Measurements from ENCODE around the gene COL5A1. TPM values are rescaled to one million over a fixed set of nuclear protein-coding genes. Genes with fewer than 3 reads are reported as not detected.
"Not testable (repeated sequence)": the region's sequence is repeated elsewhere in the genome, so short reads cannot be mapped to it uniquely, and the experiment has no call there.

The COL5A1 gene
- total RNA-seq, 1 donor from 2014 or later, result 2.8 TPM

DNA sequence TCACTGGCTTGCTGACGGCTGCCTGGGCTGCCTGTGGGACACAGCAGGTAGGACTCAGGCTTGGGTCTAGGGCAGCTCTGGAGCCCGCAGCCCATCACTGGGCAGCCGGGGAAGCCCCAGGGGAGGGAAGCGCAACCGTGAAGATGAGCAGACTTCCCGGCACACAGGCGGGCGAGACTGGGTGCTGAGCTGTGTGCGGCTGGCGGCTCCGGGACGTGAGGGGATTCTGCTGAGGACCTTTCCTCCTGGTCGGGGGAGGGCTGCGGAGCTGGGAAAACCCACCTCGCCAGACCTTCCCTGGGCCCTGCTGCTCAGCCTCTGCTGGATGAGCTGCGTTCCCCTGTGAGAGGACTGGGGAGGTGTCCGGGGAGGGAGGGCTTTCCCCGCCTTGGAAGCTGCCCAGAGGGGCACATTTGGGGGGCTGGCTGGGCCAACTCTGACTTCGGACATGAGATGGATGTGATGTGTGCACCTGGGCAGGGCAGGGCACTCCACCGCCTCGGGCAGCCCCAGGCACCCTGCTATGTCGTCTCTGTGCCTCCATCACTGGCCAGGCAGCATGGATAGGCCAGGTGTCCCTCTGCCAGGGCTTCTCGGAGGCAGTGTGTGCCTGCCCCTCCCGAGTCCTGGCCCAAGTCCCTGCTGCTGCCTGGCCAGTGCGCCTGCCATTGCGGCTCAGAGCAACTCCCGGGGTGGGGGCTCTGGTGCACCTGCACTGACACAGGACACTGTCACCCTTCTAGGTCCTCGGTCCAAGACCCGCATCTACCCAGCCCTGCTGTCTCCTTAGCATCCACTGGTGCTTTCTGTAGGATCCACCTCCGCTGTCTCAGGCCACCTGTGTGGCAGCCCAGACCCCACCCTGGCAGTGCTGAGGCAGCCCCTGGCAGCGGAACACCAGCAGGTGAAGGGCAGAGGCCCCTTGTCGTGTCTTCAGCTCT is 66.4 kb downstream of the COL5A1 start:
- DNase-seq (ENCODE audit: low read depth in 2 of 2), result no peak

DNA sequence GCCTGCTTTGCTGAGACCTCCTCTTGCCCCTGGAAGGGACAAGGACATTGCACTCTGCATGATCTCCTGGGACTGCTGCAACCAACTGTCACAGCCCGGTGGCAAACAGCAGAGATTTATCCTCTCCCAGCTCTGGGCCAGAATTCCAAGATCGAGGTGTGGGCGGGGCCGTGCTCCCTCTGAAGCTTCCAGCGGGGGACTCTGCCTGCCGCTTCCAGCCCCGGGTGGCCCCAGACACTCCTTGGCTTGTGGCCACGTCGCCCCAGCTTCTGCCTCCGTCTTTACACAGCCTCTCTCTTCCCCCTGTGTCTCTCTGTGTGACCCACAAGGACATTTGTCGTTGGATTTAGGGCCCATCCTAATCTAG is 67.1 kb downstream of the COL5A1 start:
- no peak for DNase-seq (ENCODE audit: low read depth in 2 of 2)

DNA sequence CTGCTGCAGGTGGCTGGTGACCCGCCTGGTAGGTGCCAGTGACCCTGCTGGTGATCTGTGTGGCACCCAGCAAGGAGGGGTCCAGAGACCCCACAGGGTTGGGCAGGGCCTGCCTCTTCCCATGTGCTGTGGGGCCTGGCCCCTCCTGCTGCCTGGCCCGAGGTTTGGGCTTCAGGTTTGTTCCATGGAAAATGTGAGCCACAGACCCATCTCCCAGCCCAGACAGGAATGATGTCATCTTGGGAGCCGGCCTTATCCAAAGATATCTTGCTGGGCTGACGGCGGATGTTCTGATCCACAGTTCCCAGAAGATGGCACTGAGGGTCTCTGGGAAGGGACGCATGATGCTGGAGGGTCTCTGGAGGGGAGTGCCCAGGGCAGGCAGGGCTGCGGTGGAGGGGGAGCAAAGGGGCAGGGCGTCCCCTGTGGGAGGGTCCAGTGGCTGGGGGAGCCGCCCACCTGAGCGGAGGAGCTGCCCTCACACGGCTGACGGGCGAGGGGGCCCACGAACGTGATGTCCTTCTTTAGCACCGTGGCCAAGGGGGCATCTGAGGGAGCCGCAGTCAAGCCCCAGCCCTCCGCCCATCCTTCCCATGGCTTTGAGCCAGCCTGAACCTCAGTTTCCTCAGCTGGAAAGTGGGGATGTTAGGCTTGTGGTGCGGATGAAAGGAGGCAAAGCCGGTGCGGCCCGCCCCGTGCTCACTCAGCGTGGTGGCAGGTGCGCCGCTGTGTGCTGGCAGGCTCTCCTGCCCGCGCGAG is 68.1 kb downstream of the COL5A1 start:
- peak in 1 of 2 donors; percentile 76 for DNase-seq (ENCODE audit: low read depth in 2 of 2)

DNA sequence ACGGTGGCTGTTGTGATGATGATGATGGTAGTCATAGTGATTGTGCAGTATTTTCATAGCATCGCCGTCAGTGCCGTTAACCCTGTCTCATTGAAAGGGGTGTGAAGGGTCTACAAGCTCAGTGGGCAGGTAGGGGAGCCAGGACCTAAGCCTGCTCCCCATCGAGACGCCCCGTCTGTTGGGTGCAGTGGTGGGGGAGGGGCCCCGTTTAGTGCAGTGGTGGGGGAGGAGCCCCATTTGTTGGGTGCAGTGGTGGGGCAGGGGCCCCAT is 68.6 kb downstream of the COL5A1 start:
- no peak for DNase-seq (ENCODE audit: low read depth in 2 of 2)

DNA sequence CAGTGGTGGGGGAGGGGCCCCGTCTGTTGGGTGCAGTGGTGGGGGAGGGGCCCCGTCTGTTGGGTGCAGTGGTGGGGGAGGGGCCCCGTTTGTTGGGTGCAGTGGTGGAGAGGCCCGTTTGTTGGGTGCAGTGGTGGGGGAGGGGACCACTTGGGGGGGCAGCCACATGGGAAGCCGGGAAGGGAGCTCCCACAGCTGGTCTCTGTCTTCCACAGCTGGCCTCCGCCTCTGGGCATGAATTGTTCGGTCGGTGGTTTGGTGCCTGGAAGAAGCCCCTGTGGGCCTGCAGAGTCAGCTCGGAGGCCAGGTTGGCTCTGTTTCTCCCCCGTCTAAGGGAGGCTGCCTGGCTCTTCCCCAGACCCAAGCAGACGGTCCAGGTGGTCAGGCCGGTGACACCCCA is 69.3 kb downstream of the COL5A1 start:
- DNase-seq (ENCODE audit: low read depth in 2 of 2), result no peak

DNA sequence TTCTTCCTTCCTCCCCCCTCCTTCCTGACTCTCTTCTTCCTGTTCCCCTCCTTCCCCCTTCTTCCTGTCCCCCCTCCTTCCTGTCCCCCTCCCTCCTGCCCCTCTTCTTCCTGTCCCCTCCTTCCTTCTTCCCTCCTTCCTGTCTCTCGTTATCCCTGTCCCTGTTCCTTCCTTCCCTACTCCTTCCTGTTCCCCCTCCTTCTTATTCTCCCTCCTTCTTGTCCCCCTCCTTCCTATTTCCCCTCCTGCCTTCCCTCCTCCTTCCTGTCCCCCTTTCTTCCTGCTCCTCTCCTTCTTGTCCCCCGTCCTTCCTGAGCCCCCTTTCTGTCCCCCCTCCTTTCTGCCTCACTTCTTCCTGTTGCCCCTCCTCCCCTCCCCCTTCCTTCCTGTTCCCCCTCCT is 70.6 kb downstream of the COL5A1 start:
- no peak for DNase-seq (ENCODE audit: low read depth in 2 of 2)

DNA sequence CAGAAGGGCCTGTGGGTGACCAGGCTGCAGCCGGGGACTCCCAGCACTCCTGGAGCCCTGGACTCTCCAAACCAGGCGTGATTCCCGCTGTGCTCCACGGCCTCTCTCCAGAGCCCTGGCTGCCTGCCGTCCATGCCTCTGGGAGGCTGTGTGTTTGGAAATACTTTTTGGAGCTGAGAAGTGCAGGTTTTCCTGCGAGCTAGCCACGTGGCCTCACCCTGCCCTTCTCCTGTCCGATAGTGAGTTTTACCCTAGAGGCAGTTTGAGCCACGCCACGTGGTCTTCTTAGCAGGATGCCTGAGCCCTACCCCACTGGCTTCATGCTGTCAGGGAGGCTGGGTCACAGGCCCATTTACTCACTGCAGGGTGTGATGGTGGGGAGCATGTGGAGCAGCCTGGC is 71.3 kb downstream of the COL5A1 start:
- no peak for DNase-seq (ENCODE audit: low read depth in 2 of 2)

DNA sequence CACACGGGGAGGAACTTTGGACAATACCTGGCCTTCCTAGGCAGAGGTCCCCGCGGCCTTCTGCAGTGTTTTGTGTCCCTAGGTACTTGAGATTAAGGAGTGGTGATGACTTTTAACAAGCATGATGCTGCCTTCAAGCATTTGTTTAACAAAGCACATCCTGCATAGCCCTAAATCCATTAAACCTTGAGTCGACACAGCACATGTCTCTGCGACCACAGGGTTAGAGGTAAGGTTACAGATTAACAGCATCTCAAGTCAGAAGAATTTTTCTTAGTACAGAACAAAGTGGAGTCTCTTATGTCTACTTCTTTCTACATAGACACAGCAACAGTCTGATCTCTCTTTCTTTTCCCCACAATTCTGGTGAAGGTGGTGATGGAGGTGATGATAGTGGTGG is 73.9 kb downstream of the COL5A1 start:
- DNase-seq (ENCODE audit: low read depth in 2 of 2), result not testable (repeated sequence)

DNA sequence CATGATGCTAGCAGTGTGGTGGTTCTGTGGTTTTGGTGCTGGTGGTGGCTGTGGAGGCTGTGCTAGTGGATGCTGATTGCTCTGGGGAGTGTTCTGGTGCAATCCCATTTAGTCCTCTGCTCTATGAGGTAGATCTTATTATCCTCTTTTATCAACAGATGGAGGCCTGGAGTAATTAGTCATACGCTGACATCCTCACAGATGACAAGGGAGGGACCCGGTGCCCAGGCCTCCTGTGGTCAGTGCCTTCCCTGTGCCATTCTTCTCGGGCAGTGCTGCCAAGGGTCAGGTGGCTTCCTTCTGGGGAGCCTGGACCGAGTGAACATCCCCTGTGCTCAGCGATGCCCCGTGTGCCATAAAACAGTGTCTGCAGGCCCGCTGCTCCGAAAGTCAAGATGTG is 74.5 kb downstream of the COL5A1 start:
- no peak for DNase-seq (ENCODE audit: low read depth in 2 of 2)

DNA sequence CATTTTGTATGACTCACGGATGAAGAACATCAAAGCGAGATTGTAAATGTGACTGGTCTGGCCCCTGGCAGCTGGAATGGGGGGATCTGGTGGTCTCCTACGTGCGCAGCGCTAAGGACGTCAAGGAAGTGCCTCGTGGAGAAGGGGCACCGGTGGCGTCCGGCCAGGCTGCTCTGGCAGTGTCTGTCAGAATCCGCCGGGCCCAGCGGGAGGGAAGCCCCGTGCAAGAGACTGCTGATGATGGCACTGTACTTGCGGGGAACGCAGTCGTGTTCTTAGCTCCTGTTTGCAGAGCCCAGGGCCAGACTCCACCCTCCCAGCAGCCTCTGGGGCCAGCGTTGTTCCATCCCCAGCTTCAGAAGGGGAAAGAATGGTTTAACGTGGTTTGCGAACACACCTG is 75.5 kb downstream of the COL5A1 start:
- DNase-seq (ENCODE audit: low read depth in 2 of 2), result no peak

DNA sequence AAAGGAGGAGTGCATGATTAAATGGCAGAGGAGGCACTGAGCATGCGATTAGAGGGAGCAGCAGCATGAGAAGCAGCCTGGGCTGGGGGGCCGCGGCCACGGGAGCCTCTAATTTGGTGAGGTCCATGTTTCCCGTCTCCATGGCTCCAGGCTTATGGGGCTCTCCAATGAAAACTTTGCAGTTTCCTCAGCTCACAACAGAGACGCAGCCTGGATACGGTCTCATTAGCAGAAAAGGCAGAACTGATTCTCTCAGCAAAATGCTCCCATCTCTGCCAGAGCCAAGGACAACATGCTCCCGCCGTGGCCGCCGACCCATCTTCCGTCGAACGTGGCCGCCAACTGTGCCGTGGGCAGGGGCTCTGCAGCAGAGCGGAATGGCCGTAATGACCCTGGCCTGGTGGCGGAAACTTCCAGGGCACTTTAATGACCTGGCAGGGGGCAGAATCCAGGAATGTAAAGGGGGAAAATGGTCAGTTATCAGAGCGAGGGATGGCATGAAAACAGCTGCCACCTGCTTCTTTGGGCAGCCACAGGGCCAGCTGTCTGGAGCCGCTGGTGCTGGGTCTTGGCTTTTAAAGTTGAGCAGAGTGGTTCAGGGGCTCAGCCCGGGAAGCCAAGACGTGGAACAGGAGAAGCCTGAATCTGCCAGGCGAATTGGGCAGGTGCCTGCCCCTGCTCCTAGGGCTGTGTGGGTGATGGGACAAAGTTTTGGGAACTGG is 76.5 kb downstream of the COL5A1 start:
- peak in 1 of 2 donors; percentile 74 for DNase-seq (ENCODE audit: low read depth in 2 of 2)

DNA sequence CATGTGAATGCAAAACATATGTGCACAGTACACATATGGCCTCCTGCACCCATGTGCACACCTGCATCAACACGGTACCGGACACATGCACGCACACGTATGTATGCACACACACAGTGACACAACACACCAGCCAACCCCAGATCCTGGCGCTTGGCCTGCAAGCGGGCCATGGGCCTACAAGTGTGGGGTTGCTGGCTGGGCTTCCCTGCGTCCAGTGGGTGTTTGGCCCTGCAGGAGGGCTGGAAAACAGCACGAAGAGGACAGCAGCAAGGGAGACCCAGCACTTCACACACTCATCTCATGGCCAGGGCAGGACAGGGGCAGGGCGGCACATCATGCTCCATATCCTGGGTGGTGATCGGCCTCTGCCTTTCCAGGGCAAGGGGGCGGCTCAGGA is 77.7 kb downstream of the COL5A1 start:
- DNase-seq (ENCODE audit: low read depth in 2 of 2), result no peak

DNA sequence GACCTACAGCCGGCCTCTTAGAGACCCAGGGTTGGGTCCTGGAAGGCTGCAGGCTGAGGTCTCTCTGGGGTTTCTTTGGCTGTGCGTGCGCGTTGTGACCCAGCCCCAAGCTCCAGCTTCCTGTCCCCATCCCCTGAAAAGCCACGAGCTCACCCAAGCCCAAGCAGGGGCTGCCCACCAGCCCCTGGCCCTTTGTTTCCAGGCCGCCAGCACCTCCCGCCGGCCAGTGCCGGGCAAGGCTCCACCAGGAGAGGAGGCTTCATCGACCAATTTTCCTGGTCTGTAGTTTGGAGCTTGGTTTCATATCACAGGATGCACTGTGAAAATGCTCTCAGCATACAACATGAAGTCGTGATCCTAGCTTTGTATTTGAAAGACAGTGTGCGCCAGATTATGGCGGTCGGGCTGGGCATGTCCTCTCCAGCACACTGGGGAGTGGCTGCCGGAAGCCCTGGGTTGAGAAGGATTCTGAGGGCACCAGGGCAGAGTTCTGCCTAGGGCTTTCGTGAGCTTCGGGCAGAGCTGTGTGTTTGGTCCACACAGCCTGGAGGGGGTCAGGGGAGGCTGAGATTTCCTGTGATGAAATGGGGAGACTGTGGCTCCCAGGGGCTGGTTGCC is 78.6 kb downstream of the COL5A1 start:
- no peak for DNase-seq (ENCODE audit: low read depth in 2 of 2)

DNA sequence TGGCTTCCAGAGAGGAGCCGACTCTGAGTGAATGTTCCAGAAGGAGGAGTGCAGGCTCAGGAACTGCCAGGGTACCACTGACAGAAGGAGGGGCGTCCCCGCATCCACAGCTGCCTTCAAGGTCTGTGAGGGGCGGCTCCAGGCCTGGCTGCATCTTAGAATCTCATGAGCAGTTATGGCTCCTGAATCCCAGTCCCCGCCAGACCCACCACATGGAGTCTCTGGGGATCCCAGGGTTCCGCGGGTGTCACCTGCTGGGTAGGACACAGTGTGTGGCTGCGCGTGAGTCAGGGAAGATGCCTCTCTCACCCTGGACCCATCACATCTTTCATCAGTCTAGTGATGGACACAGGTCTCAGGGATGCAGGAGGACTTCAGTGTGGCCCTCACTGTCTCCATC is 79.2 kb downstream of the COL5A1 start:
- DNase-seq (ENCODE audit: low read depth in 2 of 2), result no peak

DNA sequence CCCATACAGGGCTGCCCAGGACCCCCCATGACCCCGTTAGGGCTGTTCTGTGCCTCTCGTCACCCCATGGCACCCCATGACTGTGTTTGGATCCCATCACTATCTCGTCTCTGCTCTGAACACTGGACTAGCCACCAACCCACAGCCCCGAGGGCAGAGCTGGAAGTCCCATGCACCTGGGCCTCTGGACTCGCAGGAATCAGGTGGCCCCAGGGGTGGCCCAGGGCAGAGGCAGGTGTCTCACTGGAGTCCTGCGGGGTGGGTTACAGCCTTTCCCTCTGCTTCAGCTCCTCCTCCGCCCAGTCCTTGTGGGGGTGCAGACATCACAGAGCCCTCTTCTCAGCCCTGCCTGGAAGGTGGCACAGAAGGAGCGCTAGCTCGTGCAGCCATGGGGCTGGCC is 79.7 kb downstream of the COL5A1 start:
- DNase-seq (ENCODE audit: low read depth in 2 of 2), result no peak

DNA sequence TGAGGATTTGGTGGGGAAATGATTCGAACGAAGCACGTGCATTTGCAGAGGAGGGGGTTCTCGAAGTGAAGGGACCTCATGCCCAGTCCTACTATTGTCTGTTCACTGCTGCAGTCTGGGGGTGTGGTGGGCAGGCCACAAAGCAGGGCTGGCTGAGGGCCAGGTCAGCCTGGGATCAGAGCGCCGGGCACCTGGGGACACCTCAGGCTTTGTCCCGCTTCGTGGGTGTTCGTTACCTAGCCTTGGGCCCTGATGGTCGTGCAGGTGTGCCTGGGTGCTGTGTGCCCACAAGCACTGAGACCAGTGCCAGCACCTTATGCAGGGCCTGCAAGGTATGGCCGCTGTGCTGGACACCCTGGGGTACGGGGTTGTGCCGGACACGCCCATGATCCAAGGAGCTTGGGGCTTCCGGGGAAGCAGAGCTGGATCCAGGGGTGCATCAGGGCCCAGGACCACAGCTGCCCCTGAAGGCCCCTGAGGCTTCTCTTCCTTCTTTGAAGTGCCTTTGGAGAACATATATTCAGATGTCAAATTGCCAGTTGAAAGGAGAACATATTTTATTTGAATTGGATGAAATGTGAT is 80.6 kb downstream of the COL5A1 start:
- DNase-seq (ENCODE audit: low read depth in 2 of 2), result no peak

DNA sequence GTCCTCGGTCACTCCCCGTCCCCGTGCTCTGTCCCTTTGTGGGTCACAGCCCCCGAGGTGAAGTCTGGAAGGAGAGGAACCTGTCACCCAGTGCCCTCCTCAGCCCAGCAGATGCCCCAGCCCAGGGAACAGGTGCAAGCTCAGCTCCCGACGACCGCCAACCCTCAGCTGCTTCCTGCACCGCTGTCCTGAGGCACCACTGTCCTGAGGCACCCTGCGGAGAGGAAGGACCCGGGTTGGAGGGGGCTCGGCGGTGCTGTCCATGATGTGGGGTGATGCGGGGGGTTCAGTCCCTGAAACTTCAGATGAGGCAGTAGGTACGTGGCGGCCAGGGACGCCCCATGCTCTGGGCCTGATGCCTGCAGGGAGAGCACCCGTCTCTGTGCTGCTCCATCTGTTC is 81.4 kb downstream of the COL5A1 start:
- DNase-seq (ENCODE audit: low read depth in 2 of 2), result no peak

DNA sequence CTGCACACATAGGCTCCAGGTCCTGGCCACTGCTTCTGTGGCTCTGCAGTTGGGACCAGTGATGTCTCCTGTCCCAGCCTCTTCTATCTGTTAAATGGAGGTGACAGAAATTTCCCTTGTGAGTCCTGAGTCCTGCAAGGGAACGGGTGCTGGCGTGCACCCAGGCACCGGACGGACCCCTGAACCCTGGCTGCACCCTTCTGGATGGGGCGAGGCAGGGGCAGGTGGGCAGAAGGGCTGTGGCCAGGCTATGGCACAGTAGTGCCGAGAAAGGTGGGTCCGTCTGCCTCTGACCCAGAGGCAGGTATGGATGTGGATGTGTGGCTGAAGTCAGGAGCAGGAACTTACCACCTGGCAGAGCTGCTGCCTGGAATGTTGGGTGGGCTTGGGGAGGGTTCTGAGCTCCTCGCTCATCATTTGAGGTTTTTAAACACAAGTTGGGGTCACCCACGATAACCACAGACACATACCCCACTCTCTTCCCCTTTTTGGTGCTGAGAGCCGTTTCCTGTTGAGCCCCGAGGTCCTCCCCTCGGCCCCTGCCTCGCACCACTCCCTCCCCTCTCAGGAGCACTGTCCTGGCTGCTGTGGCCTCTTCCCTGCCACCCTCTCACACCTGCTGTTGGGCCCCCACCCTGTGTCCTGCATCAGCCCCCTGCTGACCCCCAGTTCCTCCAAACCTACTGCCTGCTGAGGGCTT is 82.0 kb downstream of the COL5A1 start:
- DNase-seq (ENCODE audit: low read depth in 2 of 2), result no peak

DNA sequence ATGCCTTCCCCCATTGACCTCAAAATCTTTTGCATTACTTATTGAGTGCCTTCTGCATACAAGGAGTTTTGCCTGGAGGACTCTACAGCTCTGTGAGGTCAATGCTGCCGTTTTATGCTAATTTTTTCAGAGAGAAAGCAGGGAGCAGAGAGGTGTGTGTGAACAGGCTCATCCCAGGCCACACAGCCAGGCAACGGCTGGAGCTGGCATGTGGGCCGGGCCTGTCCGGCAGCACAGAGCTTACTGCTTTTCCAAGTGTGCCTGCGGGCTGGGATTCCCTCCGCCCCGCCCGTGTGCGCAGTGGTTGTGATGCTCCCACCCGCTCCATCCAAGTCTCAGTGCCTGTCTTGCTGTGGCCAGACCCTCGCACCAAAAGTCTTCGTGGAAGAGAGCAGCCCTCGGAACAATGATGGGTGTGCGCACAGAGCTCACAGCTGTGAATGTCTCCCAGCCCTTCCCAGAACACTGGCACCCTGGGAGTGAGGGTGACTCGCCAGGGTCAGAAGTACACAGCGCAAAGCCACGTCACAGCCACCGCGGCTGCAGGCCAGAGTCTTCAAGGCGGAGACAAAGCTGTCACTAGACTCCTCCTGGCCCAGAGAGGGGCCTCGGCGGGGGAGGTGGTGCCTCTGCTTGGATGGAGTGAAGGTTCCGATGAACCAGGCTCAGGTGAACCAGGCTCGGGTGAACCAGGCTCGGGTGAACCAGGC is 82.8 kb downstream of the COL5A1 start:
- DNase-seq (ENCODE audit: low read depth in 2 of 2), result no peak

DNA sequence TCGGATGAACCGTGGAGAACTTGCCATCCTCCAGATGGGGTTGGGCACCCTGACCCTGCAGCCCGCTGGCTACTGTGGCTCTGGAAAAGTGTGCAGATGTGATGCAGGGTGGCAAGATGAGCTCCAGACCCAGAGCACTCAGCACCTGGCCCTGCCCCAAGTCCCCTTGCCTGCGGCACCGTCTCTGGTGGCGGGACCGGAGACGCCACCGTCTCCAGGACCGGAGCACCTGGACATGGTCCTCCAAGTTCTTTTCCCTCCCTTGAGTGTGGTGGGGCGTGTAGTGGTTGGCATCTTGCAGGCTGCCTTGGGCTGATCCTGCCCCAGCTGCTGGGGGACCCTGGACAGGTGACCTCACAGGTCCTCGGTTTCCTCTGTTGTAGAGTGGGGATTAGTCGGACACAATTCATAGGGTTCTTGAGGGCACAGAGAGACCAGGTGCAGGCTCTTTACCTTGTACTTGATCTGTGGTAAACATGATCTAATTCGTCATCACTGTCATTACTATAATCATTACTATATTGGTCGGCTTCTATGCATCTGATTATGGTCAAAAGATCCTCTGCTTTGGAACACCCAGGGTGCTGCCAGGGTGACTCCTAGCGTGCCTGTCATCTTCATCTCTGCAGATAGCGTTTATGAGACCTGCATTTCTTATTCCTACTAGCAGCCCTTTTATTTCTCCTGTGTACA is 83.5 kb downstream of the COL5A1 start:
- DNase-seq (ENCODE audit: low read depth in 2 of 2), result no peak

Measured in lung microvascular endothelial cell (primary cell).